Hepatocyte (in vitro differentiated cells): ENCODE data around the gene LINC00305. TPM values are rescaled to one million over a fixed set of nuclear protein-coding genes. Genes with fewer than 3 reads are reported as not detected.

Experiments used
- DNase-seq: peaks from one replicate; pipeline ENCODE4 v3.0.0-alpha.2; 2016; ENCODE audit warnings: low spot score
- H2AFZ ChIP-seq: fragments of 200-600 bp; sonication (generic); 2 replicates; pipeline ENCODE4 v1.6.0; 2016; ENCODE audit warnings: antibody characterized with exemption, mild to moderate bottlenecking
- H3K27ac ChIP-seq: fragments of 200-600 bp; sonication (generic); 2 replicates; pipeline ENCODE4 v1.5.1; 2016; ENCODE audit warnings: mild to moderate bottlenecking
- H3K27me3 ChIP-seq: fragments of 200-600 bp; sonication (generic); 2 replicates; pipeline ENCODE4 v1.6.1; 2016
- H3K36me3 ChIP-seq: fragments of 200-600 bp; sonication (generic); replicated peaks from 2 replicates; pipeline ENCODE4 v1.5.1; 2016; ENCODE audit warnings: low read depth; ENCODE audit not compliant: insufficient read depth
- H3K4me1 ChIP-seq: fragments of 200-600 bp; sonication (generic); 2 replicates; pipeline ENCODE4 v1.5.1; 2016; ENCODE audit warnings: mild to moderate bottlenecking, moderate library complexity; ENCODE audit not compliant: insufficient read depth
- H3K4me2 ChIP-seq: fragments of 200-600 bp; sonication (generic); 2 replicates; pipeline ENCODE4 v1.6.0; 2016
- H3K4me3 ChIP-seq: fragments of 200-600 bp; sonication (generic); 2 replicates; pipeline ENCODE4 v1.5.1; 2016; ENCODE audit warnings: mild to moderate bottlenecking
- H3K79me2 ChIP-seq: fragments of 200-600 bp; sonication (generic); 2 replicates; pipeline ENCODE4 v1.6.0; 2017; ENCODE audit warnings: mild to moderate bottlenecking
- H3K9me2 ChIP-seq: fragments of 200-600 bp; sonication (generic); replicated peaks from 2 replicates; pipeline ENCODE4 v1.6.0; 2017; ENCODE audit warnings: mild to moderate bottlenecking; ENCODE audit not compliant: insufficient read depth
- H3K9me3 ChIP-seq: fragments of 200-600 bp; sonication (generic); 2 replicates; pipeline ENCODE4 v1.5.1; 2016; ENCODE audit warnings: low read depth, mild to moderate bottlenecking
- H4K20me1 ChIP-seq: fragments of 200-600 bp; sonication (generic); 2 replicates; pipeline ENCODE4 v1.6.0; 2016; ENCODE audit warnings: mild to moderate bottlenecking; ENCODE audit not compliant: insufficient read depth, poor library complexity, severe bottlenecking
- CTCF ChIP-seq: fragments of 200-600 bp; sonication (generic); IDR thresholded peaks from 2 replicates; pipeline ENCODE4 v1.5.1; 2016; ENCODE audit warnings: antibody characterized with exemption, mild to moderate bottlenecking; ENCODE audit not compliant: poor library complexity
- EZH2 ChIP-seq: fragments of 200-600 bp; sonication (generic); IDR thresholded peaks from 2 replicates; pipeline ENCODE4 v1.6.1; 2016; ENCODE audit warnings: antibody characterized with exemption, mild to moderate bottlenecking, borderline replicate concordance
- EZH2phosphoT487 ChIP-seq: fragments of 200-600 bp; sonication (generic); IDR thresholded peaks from one replicate; pipeline ENCODE4 v1.6.1; 2018; ENCODE audit warnings: antibody characterized with exemption, mild to moderate bottlenecking, low read depth, moderate library complexity; ENCODE audit not compliant: unreplicated experiment, severe bottlenecking
- WGBS: methylation state at CpG from one replicate; pipeline ENCODE4 v1.1.6; 2016; ENCODE audit warnings: low lambda C conversion rate; ENCODE audit errors: missing lambda C conversion rate; 5-methylcytosine and 5-hydroxymethylcytosine counted together
- polyA plus RNA-seq: library from polyadenylated mRNA; unstranded; fragments of >200 nt; fragmentation: Nextera tagmentation; extraction: Ambion mirVana; gene quantifications from 2 replicates; pipeline ENCODE4 v1.2.1, GENCODE V29; 2016
- total RNA-seq: library from RNA; depleted of rRNA; stranded (reverse); fragments of >200 nt; gene quantifications from 2 replicates; pipeline ENCODE4 v1.2.3, GENCODE V29; 2014

The LINC00305 gene
- total and polyA plus RNA-seq, 2 experiments from 2014 or later, result 0.30 to 1.9 TPM

- Histone ChIP-seq H3K27ac (no peak overlapping the region), H3K4me3 (no peak overlapping the region), H3K9me3 (no peaks in the 10 kb centered on the region), H4K20me1 (no peaks in the 10 kb centered on the region), H3K36me3 (no peaks in the 10 kb centered on the region), H3K4me2 (no peak overlapping the region), H3K79me2 (no peaks in the 10 kb centered on the region), H3K4me1 (no peaks in the 10 kb centered on the region), H3K27me3 (no peaks in the 10 kb centered on the region), H3K9me2 (no peaks in the 10 kb centered on the region), H2AFZ (no peak overlapping the region)
- peak; percentile 55 for DNase-seq
- 49% methylated on average over 3 of the region's 3 CpGs for WGBS
- TF ChIP-seq EZH2phosphoT487, result no peak
- no peak for TF ChIP-seq EZH2
- no peak for TF ChIP-seq CTCF
Observed at GRCh38 chr18:64115881-64116280, 33.0 kb downstream of the LINC00305 start.

- TF ChIP-seq CTCF (no peak), EZH2phosphoT487 (no peak), EZH2 (no peak)
- Histone ChIP-seq H3K4me1 (no peaks in the 10 kb centered on the region), H3K4me2 (no peak overlapping the region), H2AFZ (no peak overlapping the region), H3K36me3 (no peaks in the 10 kb centered on the region), H4K20me1 (no peaks in the 10 kb centered on the region), H3K79me2 (no peaks in the 10 kb centered on the region), H3K4me3 (no peak overlapping the region), H3K9me2 (no peaks in the 10 kb centered on the region), H3K9me3 (no peaks in the 10 kb centered on the region), H3K27me3 (no peaks in the 10 kb centered on the region), H3K27ac (no peak overlapping the region)
- DNase-seq, result no peak
- 86% methylated on average over 9 of the region's 9 CpGs for WGBS
Observed at GRCh38 chr18:64111950-64112349, 36.9 kb downstream of the LINC00305 start.

GRCh38 chr18:64110692-64111480 lies 38.0 kb downstream of the LINC00305 start:
- Histone ChIP-seq H3K79me2 (no peaks in the 10 kb centered on the region), H3K4me1 (no peaks in the 10 kb centered on the region), H3K4me2 (no peak overlapping the region), H2AFZ (no peak overlapping the region), H3K27me3 (no peaks in the 10 kb centered on the region), H4K20me1 (no peaks in the 10 kb centered on the region), H3K9me3 (no peaks in the 10 kb centered on the region), H3K27ac (peak overlapping the region; percentile 3), H3K4me3 (no peak overlapping the region), H3K36me3 (no peaks in the 10 kb centered on the region), H3K9me2 (no peaks in the 10 kb centered on the region)
- DNase-seq, result peak; percentile 16
- TF ChIP-seq CTCF (no peak), EZH2phosphoT487 (no peak)
- WGBS, result 59% methylated on average over 7 of the region's 7 CpGs
